ENCODE data around the gene RUVBL2.
A peak's percentile ranks its signal among the peaks of the same experiment; 100 is the strongest.
"Not testable (repeated sequence)": the region's sequence is repeated elsewhere in the genome, so short reads cannot be mapped to it uniquely, and the experiment has no call there.

Gene RUVBL2

GRCh38 chr19:49024233-49024632 is 30.5 kb downstream of the RUVBL2 start, which contains the start of gene CGB3:
TSS of gene CGB3 (minus strand) at chr19:49024333. CDS start at chr19:49023971, 362 bp downstream.
- not testable (repeated sequence) for H3K9me3 Mint-ChIP-seq; DNase-seq (ENCODE audit: low spot score in 2 of 2); ATAC-seq (ENCODE audit: low read depth); H3K36me3 Mint-ChIP-seq; H3K27ac Mint-ChIP-seq; H3K4me3 Mint-ChIP-seq; H3K27me3 Mint-ChIP-seq
- peaks cover 12% of the 10 kb centered on the region for H3K4me1 Mint-ChIP-seq

- H3K9me3 Mint-ChIP-seq, H3K4me3 Mint-ChIP-seq: not testable (repeated sequence)
Measured at GRCh38 chr19:49025088-49025487, 31.4 kb downstream of the RUVBL2 start.

DNA sequence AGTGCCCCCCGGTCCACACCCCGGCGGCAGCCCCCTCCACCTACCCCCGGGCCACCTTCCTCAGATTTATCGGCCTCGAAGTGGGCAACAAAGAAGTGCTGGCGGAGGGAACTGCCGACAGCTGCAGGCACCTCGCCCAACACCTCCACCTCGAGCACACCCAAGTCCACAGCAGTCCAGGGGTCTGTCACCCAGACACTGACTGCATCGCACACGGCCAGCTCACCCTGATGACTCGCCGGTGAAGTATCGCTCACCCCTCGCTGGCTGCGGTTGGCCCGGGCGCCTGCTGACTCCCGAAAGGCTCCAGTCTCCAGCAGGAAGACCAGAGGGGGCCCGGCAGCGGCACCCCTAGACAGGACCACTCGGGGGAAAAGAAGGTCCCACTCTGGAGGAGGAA is 31.9 kb downstream of the RUVBL2 start:
- H3K36me3 Mint-ChIP-seq; H3K4me1 Mint-ChIP-seq; H3K4me3 Mint-ChIP-seq; ATAC-seq (ENCODE audit: low read depth); DNase-seq (ENCODE audit: low spot score in 2 of 2); H3K9me3 Mint-ChIP-seq; H3K27me3 Mint-ChIP-seq; H3K27ac Mint-ChIP-seq: not testable (repeated sequence)

More at GRCh38 chr19:49025088-49025487, 31.4 kb downstream of the RUVBL2 start:
- H3K27me3 Mint-ChIP-seq; ATAC-seq (ENCODE audit: low read depth); DNase-seq (ENCODE audit: low spot score in 2 of 2); H3K36me3 Mint-ChIP-seq; H3K27ac Mint-ChIP-seq: not testable (repeated sequence)
- peaks cover 11% of the 10 kb centered on the region for H3K4me1 Mint-ChIP-seq

GRCh38 chr19:49028686-49029085 is 35.0 kb downstream of the RUVBL2 start:
- ATAC-seq (ENCODE audit: low read depth); H3K9me3 Mint-ChIP-seq; H3K4me1 Mint-ChIP-seq; H3K27me3 Mint-ChIP-seq; H3K36me3 Mint-ChIP-seq; DNase-seq (ENCODE audit: low spot score in 2 of 2); H3K4me3 Mint-ChIP-seq; H3K27ac Mint-ChIP-seq: not testable (repeated sequence)

DNA sequence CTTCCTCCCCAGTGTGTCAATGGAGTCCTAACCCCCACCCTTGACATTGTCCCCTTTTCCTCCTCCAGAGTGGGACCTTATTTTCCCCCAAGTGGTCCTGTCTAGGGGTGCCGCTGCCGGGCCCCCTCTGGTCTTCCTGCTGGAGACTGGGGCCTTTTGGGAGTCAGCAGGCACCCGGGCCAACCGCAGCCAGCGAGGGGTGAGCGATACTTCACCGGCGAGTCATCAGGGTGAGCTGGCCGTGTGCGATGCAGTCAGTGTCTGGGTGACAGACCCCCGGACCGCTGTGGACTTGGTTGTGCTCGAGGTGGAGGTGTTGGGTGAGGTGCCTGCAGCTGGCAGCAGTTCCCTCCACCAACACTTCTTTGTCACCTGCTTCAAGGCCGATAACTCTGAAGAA is 36.1 kb downstream of the RUVBL2 start:
- not testable (repeated sequence) for H3K27me3 Mint-ChIP-seq, H3K9me3 Mint-ChIP-seq

DNA sequence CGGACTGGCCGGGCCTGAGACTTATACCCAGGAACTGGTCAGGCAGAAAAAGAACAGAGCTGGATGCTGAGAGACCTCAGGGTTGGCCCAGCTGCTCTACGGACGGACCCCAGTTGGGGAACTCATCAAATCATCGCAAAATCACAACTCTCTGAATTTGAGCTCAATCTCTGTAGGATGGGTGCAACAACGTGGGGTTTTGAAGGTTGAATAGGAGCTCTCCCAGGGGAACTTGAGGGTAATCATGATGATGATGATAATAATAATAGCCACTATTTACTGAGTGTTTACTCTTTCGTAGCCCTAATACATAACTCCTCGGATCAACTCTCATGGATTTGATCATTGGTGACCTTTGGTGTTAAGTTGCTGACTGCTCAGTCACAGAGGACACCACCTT is 36.6 kb downstream of the RUVBL2 start:
- not testable (repeated sequence) for H3K27ac Mint-ChIP-seq; H3K9me3 Mint-ChIP-seq; H3K36me3 Mint-ChIP-seq; H3K4me1 Mint-ChIP-seq; H3K27me3 Mint-ChIP-seq; DNase-seq (ENCODE audit: low spot score in 2 of 2); ATAC-seq (ENCODE audit: low read depth); H3K4me3 Mint-ChIP-seq

More for the DNA sequence above, 36.1 kb downstream of the RUVBL2 start:
- H3K27ac Mint-ChIP-seq; DNase-seq (ENCODE audit: low spot score in 2 of 2); H3K4me3 Mint-ChIP-seq; H3K36me3 Mint-ChIP-seq; ATAC-seq (ENCODE audit: low read depth); H3K4me1 Mint-ChIP-seq: not testable (repeated sequence)

GRCh38 chr19:49031642-49032301 is 38.1 kb downstream of the RUVBL2 start, which contains the start of gene CGB2:
TSS of gene CGB2 (plus strand) at chr19:49031890. CDS start at chr19:49032096, 206 bp downstream.
- not testable (repeated sequence) for H3K4me1 Mint-ChIP-seq; H3K9me3 Mint-ChIP-seq; H3K27me3 Mint-ChIP-seq; H3K4me3 Mint-ChIP-seq; H3K27ac Mint-ChIP-seq; DNase-seq (ENCODE audit: low spot score in 2 of 2); H3K36me3 Mint-ChIP-seq
- peak; percentile 74 for ATAC-seq (ENCODE audit: low read depth)

DNA sequence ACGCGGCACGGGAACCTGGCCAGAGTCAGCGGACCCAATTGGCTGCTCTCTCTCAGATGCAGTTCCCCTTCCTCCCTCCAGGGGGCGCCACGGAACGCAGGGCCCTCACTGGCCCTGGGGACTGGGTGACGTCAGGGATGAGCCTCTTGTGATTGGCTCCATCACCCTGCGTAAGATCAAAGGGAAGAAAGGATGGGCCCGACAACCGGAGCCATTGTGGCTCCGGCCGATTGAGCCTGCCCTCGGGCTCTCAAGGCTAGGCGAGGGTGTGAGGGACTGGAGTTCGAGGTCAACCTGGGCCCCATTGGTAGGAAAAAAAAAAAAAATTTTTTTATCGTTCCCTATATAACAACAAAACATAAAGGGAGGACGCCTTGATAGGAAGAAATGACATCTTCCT is 43.1 kb downstream of the RUVBL2 start, which contains the start of gene CGB1:
Gene CGB1 (minus strand): TSS at position 81 of the 400 bp plus-strand sequence. CDS start 184 bp downstream, outside the sequence.
- not testable (repeated sequence) for ATAC-seq (ENCODE audit: low read depth); H3K4me3 Mint-ChIP-seq; H3K4me1 Mint-ChIP-seq; H3K9me3 Mint-ChIP-seq; H3K27me3 Mint-ChIP-seq; H3K36me3 Mint-ChIP-seq; H3K27ac Mint-ChIP-seq; DNase-seq (ENCODE audit: low spot score in 2 of 2)

DNA sequence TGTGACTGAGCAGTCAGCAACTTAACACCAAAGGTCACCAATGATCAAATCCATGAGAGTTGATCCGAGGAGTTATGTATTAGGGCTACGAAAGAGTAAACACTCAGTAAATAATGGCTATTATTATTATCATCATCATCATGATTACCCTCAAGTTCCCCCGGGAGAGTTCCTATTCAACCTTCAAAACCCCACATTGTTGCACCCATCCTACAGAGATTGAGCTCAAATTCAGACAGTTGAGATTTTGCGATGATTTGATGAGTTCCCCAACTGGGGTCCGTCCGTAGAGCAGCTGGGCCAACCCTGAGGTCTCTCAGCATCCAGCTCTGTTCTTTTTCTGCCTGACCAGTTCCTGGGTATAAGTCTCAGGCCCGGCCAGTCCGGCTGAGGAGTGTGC is 44.4 kb downstream of the RUVBL2 start:
- H3K4me1 Mint-ChIP-seq; H3K36me3 Mint-ChIP-seq; H3K4me3 Mint-ChIP-seq; H3K27ac Mint-ChIP-seq; ATAC-seq (ENCODE audit: low read depth); H3K9me3 Mint-ChIP-seq; DNase-seq (ENCODE audit: low spot score in 2 of 2); H3K27me3 Mint-ChIP-seq: not testable (repeated sequence)

DNA sequence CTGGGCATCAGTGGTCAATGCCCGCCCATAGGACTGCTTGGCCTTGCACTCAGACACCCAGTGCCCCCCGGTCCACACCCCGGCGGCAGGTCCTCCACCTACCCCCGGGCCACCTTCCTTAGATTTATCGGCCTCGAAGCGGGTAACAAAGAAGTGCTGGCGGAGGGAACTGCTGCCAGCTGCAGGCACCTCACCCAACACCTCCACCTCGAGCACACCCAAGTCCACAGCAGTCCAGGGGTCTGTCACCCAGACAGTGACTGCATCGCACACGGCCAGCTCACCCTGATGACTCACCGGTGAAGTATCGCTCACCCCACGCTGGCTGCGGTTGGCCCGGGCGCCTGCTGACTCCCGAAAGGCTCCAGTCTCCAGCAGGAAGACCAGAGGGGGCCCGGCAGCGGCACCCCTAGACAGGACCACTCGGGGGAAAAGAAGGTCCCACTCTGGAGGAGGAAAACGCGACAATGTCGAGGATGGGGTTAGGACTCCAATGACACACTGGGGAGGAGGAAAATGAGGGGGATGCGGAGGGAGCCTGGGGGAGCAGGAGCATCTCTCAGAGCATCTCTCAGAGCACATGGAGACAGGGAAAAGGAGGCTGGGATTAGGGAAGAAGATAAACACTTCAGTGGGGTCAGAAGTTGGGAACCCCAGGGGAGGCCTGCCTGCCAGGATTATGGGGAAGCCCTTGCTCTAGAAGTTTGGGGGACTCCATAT is 45.0 kb downstream of the RUVBL2 start:
- H3K27ac Mint-ChIP-seq; ATAC-seq (ENCODE audit: low read depth); H3K4me3 Mint-ChIP-seq; H3K9me3 Mint-ChIP-seq; DNase-seq (ENCODE audit: low spot score in 2 of 2); H3K36me3 Mint-ChIP-seq; H3K27me3 Mint-ChIP-seq; H3K4me1 Mint-ChIP-seq: not testable (repeated sequence)

GRCh38 chr19:49039736-49040135 is 46.0 kb downstream of the RUVBL2 start:
- H3K36me3 Mint-ChIP-seq; H3K9me3 Mint-ChIP-seq; H3K27ac Mint-ChIP-seq; ATAC-seq (ENCODE audit: low read depth); H3K4me1 Mint-ChIP-seq; H3K4me3 Mint-ChIP-seq; H3K27me3 Mint-ChIP-seq; DNase-seq (ENCODE audit: low spot score in 2 of 2): not testable (repeated sequence)

DNA sequence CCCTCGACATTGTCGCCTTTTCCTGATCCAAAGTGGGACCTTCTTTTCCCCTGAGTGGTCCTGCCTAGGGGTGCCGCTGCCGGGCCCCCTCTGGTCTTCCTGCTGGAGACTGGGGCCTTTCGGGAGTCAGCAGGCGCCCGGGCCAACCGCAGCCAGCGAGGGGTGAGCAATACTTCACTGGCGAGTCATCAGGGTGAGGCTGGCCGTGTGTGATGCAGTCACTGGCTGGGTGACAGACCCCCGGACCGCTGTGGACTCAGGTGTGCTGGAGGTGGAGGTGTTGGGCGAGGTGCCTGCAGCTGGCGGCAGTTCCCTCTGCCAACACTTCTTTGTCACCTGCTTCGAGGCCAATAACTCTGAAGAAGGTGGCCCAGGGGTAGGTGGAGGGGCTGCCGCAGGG is 48.5 kb downstream of the RUVBL2 start:
- no peak for ATAC-seq (ENCODE audit: low read depth)

GRCh38 chr19:49042666-49043065 is 49.0 kb downstream of the RUVBL2 start:
- not testable (repeated sequence) for DNase-seq (ENCODE audit: low spot score in 2 of 2); H3K36me3 Mint-ChIP-seq; H3K9me3 Mint-ChIP-seq; H3K27me3 Mint-ChIP-seq; H3K4me1 Mint-ChIP-seq; ATAC-seq (ENCODE audit: low read depth); H3K27ac Mint-ChIP-seq; H3K4me3 Mint-ChIP-seq

More for the DNA sequence above, 48.5 kb downstream of the RUVBL2 start:
- H3K27me3 Mint-ChIP-seq = peaks cover 4% of the 10 kb centered on the region
- H3K4me3 Mint-ChIP-seq = no peak overlapping the region
- no peaks in the 10 kb centered on the region for H3K9me3 Mint-ChIP-seq
- no peak overlapping the region for H3K27ac Mint-ChIP-seq
- H3K36me3 Mint-ChIP-seq = no peaks in the 10 kb centered on the region
- H3K4me1 Mint-ChIP-seq = peaks cover 3% of the 10 kb centered on the region
- DNase-seq (ENCODE audit: low spot score in 2 of 2) = no peak

DNA sequence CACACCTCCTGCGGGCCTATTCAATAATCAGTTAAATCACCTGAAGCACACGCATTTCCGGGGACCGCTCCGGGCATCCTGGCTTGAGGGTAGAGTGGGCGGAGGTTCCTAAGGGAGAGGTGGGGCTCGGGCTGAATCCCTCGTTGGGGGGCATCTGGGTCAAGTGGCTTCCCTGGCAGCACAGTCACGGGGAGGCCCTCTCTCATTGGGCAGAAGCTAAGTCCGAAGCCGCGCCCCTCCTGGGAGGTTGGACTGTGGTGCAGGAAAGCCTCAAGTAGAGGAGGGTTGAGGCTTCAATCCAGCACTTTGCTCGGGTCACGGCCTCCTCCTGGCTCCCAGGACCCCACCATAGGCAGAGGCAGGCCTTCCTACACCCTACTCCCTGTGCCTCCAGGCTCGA is 49.9 kb downstream of the RUVBL2 start, which contains the start of gene CGB5:
Gene CGB5 (plus strand): TSS at position 301 of the 400 bp plus-strand sequence. CDS start 362 bp downstream, outside the sequence.
- ATAC-seq (ENCODE audit: low read depth); H3K27ac Mint-ChIP-seq; H3K9me3 Mint-ChIP-seq; H3K27me3 Mint-ChIP-seq; H3K36me3 Mint-ChIP-seq; H3K4me3 Mint-ChIP-seq; DNase-seq (ENCODE audit: low spot score in 2 of 2); H3K4me1 Mint-ChIP-seq: not testable (repeated sequence)
